Mucosa of rectum (tissue), 2 donors: Measurements from ENCODE around the gene UFD1.

Source experiments
- H3K27ac ChIP-seq, 2 donors: one replicate each; pipeline ENCODE4 v1.7.0; 2013; ENCODE audit warnings: inconsistent platforms in 2 of 2, low read depth in 2 of 2, low read length in 2 of 2
- H3K27me3 ChIP-seq, 2 donors: one replicate each; pipeline ENCODE4 v1.7.0; 2013; ENCODE audit warnings: low read length in 2 of 2; ENCODE audit not compliant: control insufficient read depth in 2 of 2, insufficient read depth in 2 of 2
- H3K36me3 ChIP-seq, 2 donors: one replicate each; pipeline ENCODE4 v1.7.0; 2013; ENCODE audit warnings: low read length in 2 of 2; ENCODE audit not compliant: control insufficient read depth in 2 of 2, insufficient read depth in 2 of 2
- H3K4me1 ChIP-seq, 2 donors: one replicate each; pipeline ENCODE4 v1.7.0; 2013; ENCODE audit warnings: low read length in 2 of 2, mild to moderate bottlenecking in 1 of 2; ENCODE audit not compliant: control insufficient read depth in 2 of 2, insufficient read depth in 2 of 2
- H3K4me3 ChIP-seq, 2 donors: one replicate each; pipeline ENCODE4 v1.7.0; 2013; ENCODE audit warnings: low read length in 2 of 2
- H3K9ac ChIP-seq, 2 donors: one replicate each; pipeline ENCODE4 v1.7.0; 2013; ENCODE audit warnings: low read length in 2 of 2, low read depth in 1 of 2, mild to moderate bottlenecking in 1 of 2
- H3K9me3 ChIP-seq, 2 donors: one replicate each; pipeline ENCODE4 v1.7.0; 2013; ENCODE audit warnings: low read length in 2 of 2; ENCODE audit not compliant: control insufficient read depth in 2 of 2
- donor health status: healthy.
- donor health status: Normal muscosa, but diverticular disease.

UFD1 gene

DNA sequence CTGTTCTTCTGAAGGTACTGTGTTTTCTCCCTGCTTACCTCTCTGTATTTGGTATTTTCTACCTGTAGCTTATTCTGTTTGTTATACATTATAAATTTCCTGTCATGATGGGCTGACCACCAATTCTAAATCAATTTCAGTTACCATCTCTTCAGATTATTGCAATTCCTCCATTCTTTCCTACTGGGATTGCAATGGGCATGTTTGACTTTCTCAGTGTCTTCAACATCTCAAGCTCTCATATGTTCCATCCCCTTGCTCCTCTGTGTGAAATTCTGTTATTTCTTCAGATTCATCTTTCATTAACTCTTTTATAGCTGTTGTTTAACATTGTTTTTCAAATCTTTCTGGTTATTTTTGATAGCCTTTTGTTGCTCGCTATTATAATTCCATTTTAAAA, 16.0 kb downstream of the UFD1 start:
- Histone ChIP-seq H3K9me3 (no peaks in the 10 kb centered on the region), H3K9ac (no peak overlapping the region), H3K27me3 (no peaks in the 10 kb centered on the region), H3K4me3 (no peak overlapping the region), H3K4me1 (no peaks in the 10 kb centered on the region), H3K27ac (no peak overlapping the region), H3K36me3 (peaks cover 45% of the 10 kb centered on the region in 2 donors)

DNA sequence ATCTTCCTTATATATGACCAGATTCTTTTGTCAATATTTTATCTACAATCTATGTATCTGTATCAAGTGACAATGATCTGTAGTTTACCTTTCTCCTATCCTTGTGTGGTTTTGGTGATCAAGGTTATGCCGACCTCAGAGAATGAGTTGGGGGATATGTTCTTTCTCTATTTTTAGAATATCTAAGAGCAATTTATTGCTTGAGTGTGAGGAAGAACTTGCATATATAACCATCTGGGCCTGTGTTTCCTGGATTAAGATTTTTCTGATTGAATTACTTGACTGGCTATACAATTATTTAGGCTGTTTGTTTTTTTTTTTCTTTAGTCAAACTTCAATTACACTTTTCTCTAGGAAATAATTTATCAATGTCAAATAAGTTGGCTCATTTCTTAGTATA, 17.5 kb downstream of the UFD1 start:
- H3K36me3 ChIP-seq, result peaks cover 42 to 43% of the 10 kb centered on the region in 2 donors
- H3K4me3 ChIP-seq, result no peak overlapping the region
- H3K27me3 ChIP-seq, result no peaks in the 10 kb centered on the region
- no peaks in the 10 kb centered on the region for H3K9me3 ChIP-seq
- H3K4me1 ChIP-seq, result no peaks in the 10 kb centered on the region
- H3K9ac ChIP-seq, result no peak overlapping the region
- no peak overlapping the region for H3K27ac ChIP-seq

DNA sequence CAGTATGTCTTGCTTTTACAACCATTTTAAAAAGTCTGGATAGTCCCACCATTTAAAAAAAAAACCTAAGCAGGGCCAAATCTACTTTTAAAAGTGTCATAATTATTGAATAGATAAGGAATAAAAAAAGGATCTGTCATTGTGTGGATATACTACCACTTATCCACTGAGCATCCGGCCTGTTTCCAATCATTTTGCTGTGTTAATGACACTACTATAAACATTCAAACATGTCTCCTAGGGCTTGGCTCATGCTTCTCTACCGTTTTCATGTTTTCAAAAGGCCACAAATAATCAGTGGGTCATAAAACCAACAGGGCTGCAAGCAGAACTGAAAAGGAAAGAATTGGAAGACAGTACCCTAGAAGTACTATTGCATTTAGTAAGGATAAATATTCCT, 19.0 kb downstream of the UFD1 start:
- Histone ChIP-seq H3K27ac (no peak overlapping the region), H3K9me3 (no peaks in the 10 kb centered on the region), H3K36me3 (peaks cover 44% of the 10 kb centered on the region in 2 donors)

DNA sequence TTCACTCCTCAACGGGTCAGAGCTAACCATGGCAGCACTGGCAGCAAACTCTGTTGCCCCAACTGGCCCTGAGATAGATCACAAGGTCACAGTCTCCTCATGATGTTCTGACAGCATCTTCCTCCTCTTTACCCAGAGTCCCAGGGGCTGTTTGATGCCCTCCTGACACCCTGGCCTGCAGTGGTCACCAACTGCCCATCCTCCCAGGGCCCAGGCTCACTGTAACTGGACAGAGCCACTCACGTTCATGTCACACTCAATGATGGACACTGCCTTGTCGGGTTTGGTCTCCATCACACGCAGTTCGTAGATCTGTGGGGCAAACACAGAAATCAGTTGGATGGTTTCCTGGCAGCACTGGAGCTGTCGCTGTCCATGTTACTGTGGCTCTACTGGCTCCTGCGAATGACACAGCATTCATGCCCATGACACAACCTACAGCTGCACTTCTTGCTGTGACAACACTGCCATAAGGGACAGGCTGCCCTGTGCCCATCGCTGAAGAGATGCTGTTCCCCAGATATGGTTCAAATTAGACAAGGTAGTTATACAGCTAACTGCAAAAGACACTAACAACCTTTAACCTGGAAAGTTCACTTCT, 21.1 kb downstream of the UFD1 start:
- Histone ChIP-seq H3K36me3 (peaks cover 48 to 50% of the 10 kb centered on the region in 2 donors), H3K27ac (no peak overlapping the region), H3K4me3 (no peak overlapping the region), H3K9ac (no peak overlapping the region), H3K9me3 (no peaks in the 10 kb centered on the region), H3K27me3 (no peaks in the 10 kb centered on the region), H3K4me1 (no peaks in the 10 kb centered on the region)

More for the DNA sequence above, 19.0 kb downstream of the UFD1 start:
- no peak overlapping the region for H3K4me3 ChIP-seq
- H3K4me1 ChIP-seq, result no peaks in the 10 kb centered on the region
- H3K9ac ChIP-seq, result no peak overlapping the region
- H3K27me3 ChIP-seq, result no peaks in the 10 kb centered on the region

GRCh38 chr22:19456541-19456940, 22.5 kb downstream of the UFD1 start:
- H3K4me1 ChIP-seq, result no peaks in the 10 kb centered on the region
- H3K9ac ChIP-seq, result no peak overlapping the region
- H3K9me3 ChIP-seq, result no peaks in the 10 kb centered on the region
- no peak overlapping the region for H3K4me3 ChIP-seq
- H3K27ac ChIP-seq, result no peak overlapping the region
- H3K36me3 ChIP-seq, result peaks cover 53 to 59% of the 10 kb centered on the region in 2 donors
- H3K27me3 ChIP-seq, result no peaks in the 10 kb centered on the region

GRCh38 chr22:19455585-19456370, 23.2 kb downstream of the UFD1 start:
- no peak overlapping the region for H3K27ac ChIP-seq
- peaks cover 53 to 60% of the 10 kb centered on the region in 2 donors for H3K36me3 ChIP-seq
- H3K9me3 ChIP-seq, result no peaks in the 10 kb centered on the region
- H3K4me1 ChIP-seq, result no peaks in the 10 kb centered on the region
- H3K9ac ChIP-seq, result no peak overlapping the region
- no peak overlapping the region for H3K4me3 ChIP-seq
- H3K27me3 ChIP-seq, result no peaks in the 10 kb centered on the region

DNA sequence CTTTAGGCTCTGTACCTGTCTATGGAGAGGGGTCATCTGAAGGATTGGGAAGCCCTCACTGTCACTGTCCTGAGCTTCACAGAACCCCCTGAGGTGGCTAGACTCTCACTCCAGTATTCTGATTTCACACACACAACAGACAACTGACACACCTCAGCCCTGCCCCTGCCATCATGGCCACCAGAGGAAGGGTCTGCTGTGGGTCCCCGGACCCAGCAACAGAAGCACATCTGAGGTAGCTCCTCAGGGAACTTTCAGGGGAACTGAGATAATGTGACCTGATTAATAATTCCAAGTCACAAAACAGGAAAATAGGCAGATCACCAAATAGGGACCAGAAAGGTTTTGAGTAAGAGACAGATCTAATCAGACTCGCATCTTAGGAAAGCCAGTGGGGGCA, 24.0 kb downstream of the UFD1 start:
- peaks cover 53 to 60% of the 10 kb centered on the region in 2 donors for H3K36me3 ChIP-seq
- H3K9me3 ChIP-seq, result no peaks in the 10 kb centered on the region

GRCh38 chr22:19454156-19454555, 24.8 kb downstream of the UFD1 start:
- Histone ChIP-seq H3K27ac (no peak overlapping the region), H3K9me3 (no peaks in the 10 kb centered on the region), H3K36me3 (peaks cover 53 to 60% of the 10 kb centered on the region in 2 donors)

More for the DNA sequence above, 24.0 kb downstream of the UFD1 start:
- no peak overlapping the region for H3K9ac ChIP-seq
- H3K4me1 ChIP-seq, result no peaks in the 10 kb centered on the region
- no peak overlapping the region for H3K4me3 ChIP-seq
- no peak overlapping the region for H3K27ac ChIP-seq
- no peaks in the 10 kb centered on the region for H3K27me3 ChIP-seq

GRCh38 chr22:19453718-19454117, 25.3 kb downstream of the UFD1 start:
- peaks cover 0 to under 1% of the 10 kb centered on the region in 2 donors for H3K4me1 ChIP-seq
- H3K9ac ChIP-seq, result no peak overlapping the region
- no peaks in the 10 kb centered on the region for H3K27me3 ChIP-seq
- H3K9me3 ChIP-seq, result no peaks in the 10 kb centered on the region
- no peak overlapping the region for H3K27ac ChIP-seq
- H3K36me3 ChIP-seq, result peaks cover 53 to 60% of the 10 kb centered on the region in 2 donors
- no peak overlapping the region for H3K4me3 ChIP-seq

More at GRCh38 chr22:19454156-19454555, 24.8 kb downstream of the UFD1 start:
- Histone ChIP-seq H3K27me3 (no peaks in the 10 kb centered on the region), H3K9ac (no peak overlapping the region), H3K4me3 (no peak overlapping the region), H3K4me1 (no peaks in the 10 kb centered on the region)

DNA sequence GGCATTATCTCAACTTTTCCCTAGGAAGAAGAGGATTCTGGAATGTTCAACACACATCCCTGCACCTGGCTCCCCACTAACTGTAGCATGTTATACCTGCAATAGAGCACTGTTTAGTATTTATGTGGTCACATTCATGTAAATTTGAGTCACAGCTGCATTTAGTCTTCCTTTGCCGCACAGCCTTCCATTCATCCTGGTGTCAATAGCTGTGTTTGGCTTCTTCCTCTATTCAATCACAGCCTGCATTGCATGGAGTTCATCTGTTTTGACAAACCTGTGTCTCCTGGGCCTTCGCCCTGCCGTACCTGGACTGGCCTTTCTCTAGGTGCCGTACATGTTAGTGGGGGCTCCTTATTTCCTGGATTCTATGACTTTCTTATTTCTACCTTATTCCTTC, 27.4 kb downstream of the UFD1 start:
- peaks cover 5 to 12% of the 10 kb centered on the region in 2 donors for H3K4me1 ChIP-seq
- no peaks in the 10 kb centered on the region for H3K27me3 ChIP-seq
- no peak overlapping the region for H3K27ac ChIP-seq
- no peak overlapping the region for H3K4me3 ChIP-seq
- no peak overlapping the region for H3K9ac ChIP-seq
- H3K36me3 ChIP-seq, result peaks cover 40 to 47% of the 10 kb centered on the region in 2 donors
- no peaks in the 10 kb centered on the region for H3K9me3 ChIP-seq
